Stimulated activated CD4-positive, alpha-beta T cell treated with anti-CD3 and anti-CD28 coated beads, Interleukin-1b, Interleukin-23, amount 100 ng/mL, for 1 hour (primary cell): ENCODE data around the gene TBX19.

Source experiments
- DNase-seq, 2 donors: peaks; one replicate each; pipeline ENCODE4 v3.0.0-alpha.2; 2020; ENCODE audit warnings: low read depth in 2 of 2

TBX19 gene

GRCh38 chr1:168280296-168280927 is at the start of gene TBX19:
TSS of gene TBX19 (plus strand) at chr1:168280877. CDS start at chr1:168281091, 214 bp downstream.
- no peak for DNase-seq

DNA sequence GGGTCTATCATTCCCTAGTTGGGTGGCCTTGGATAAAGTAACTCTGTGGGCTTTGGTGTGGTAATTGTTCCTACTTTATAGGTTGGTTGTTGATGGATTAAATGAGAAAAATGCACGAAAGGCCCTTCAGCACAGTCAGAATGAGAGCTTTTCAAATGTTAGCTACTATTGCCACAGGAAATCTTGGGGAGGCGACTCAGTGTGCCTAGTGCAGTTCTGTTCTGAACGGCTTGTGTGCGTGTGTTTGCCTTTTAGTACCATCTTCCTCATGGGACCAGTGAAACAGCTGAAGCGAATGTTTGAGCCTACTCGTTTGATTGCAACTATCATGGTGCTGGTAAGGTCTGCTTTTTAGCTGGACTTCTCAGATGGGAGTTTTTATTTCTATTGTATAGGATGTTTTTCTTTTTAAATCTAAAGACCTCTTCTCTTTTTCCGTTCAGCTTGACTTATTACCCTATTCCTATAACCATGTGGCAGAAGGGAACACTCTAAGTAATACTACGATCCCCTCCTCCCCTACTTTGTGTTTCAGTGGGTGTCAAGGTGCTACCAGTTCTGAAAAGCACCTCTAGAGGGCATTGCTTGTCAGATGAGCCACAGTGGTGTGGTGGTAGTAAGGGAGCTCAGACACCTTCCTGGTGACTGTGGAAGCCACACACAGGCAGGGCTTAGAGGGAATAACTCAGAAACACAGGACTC is 45.7 kb upstream of the TBX19 start:
- DNase-seq: no peak

DNA sequence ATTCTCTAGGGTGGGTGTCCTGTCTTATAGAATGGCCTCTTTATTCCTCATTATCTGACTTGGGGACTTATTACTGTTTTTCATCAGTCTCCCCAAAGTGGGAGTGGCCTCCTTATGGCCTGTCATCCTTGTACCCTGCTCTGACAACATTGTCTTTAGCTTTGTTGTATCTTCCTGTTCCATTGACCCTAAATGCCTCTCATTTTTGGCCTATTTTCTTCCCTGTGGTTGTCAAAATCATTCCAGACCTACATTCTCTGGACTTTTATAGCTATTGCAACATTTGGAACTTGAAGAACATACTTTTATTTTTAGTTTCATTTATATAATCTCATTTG is 45.2 kb upstream of the TBX19 start:
- no peak for DNase-seq

DNA sequence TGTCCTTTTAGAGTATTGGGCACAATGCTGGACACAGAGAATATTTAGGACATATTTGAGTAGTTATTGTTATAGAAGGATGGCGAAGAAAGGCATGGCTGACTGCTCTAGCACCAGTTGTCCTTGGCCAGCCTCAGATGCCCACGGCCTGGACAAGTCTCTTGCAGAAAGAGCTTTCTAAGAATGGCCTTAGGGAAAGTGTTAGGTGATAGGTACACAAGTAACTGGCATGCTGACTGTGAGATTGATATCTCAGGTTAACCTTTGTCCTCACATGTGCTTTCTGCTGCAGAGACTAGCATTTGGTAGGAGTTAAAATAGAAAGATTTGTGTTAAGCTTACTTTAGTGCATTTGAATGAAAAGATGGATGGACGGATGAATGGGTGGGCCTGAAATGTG is 44.7 kb upstream of the TBX19 start:
- no peak for DNase-seq

GRCh38 chr1:168236836-168237611 is 43.7 kb upstream of the TBX19 start:
- no peak for DNase-seq

DNA sequence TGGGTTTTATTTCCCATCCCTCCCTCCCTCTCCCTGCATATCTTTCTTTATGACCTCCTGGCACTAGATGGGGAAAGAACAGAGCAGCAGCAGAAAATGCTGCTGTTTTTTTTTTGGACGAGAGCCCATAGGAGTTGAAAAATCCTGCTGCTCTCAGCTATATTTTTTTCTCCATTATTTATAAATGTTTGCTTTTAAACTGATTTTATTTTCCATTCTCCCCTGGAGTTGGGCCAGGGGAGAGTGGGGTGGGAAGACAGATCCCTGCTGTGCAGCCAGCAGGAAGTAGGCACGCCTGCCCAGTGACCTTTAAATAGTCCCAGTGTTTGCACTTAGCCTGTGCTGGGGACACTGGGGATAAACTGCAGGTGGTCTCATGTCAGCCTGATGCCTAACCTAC is 37.5 kb upstream of the TBX19 start:
- DNase-seq: no peak

DNA sequence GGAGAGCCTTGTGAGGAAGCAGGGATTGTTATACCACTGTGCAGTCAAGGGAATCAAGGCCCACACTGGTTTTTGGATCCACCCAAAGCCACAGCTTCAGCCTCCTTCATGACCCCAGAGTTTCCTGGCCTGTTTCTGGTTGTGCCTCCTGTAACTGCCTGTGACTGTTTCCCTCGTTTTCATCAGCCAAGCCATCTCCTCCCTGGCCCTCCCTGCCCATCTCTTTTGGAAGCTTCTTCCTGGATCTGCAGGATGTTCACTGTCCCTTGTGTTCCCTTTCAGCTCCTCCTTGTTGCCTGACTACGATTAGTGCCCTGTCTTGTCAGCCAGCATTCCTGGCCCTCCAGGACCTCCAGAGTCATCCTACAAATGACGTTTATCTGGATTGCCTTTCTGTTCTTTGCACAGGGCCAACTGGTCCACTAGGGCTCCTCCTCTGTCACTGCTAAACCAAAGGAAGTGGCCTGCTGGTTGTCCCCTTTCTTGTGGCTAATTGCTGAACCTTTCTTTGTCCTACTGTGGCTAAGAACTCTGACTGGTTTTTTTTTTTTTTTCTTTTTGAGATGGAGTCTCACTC is 37.0 kb upstream of the TBX19 start:
- DNase-seq: no peak

GRCh38 chr1:168245042-168245441 is 35.6 kb upstream of the TBX19 start:
- DNase-seq: no peak

DNA sequence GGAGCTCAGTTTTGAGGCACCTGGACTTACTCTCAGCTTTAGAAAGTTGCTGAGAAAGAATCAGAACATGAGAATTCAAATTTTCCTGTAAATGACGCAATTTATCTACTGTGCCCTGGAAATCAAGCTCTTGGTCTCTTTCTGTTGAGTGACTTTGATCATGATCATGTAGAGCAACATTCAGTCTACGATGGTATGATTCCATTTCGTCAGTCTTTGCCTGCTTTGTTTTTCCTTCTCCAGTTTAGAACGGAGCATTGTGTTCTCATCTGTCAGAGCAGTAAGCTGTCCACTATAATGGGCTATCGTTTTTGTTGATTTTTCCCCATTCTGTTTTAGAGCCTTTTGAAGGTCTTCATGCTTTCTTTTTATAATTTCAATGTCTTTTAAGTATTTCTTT is 34.2 kb upstream of the TBX19 start:
- no peak for DNase-seq

DNA sequence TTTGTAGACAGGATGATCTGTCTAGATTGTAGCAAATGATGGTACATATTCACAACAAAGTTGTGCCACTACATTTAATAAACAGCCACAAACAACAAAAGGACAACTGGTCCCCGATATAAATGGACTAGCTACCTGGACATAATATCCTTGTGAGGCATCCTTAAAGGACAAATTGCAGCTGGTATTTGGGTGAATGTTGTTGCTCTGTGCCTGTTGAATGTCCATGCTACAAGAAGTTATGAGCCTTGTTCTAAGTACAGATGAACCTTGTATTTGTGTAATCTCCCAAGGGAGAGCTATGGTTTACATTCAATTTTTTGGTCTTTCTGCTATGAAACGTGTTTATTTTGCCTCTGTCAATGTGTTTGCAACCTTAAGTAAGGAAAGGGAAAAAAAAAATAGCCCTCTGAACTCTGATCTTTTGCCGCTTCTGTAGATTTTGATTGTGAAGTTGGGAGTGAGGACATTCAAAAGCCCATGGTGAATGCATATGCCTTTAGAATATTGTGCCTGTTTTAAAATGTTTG is 28.4 kb upstream of the TBX19 start:
- no peak for DNase-seq

- no peak for DNase-seq
These were observed 24.5 kb upstream of the TBX19 start for GRCh38 chr1:168256164-168256563.

DNA sequence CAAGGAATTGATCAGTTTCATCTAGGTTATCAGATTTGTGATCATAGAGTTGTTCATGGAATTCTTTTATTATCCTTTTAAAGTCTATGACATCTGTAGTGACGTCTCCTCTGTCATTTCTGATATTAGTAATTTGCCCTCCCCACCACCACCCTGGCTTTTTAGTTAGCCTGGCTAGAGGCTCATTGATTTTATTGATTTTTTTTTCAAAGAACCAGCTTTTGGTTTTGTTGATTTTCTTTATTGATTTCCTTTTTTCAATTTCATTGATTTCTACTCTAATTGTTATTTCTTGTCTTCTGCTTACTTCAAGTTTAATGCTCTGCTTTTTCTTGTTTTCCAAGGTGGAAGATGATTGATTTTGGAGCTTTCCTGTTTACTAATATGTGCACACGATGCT is 23.3 kb upstream of the TBX19 start:
- no peak for DNase-seq

- no peak for DNase-seq
These were observed 21.1 kb upstream of the TBX19 start for GRCh38 chr1:168259567-168259966.

- DNase-seq: no peak
These were observed 20.3 kb upstream of the TBX19 start for GRCh38 chr1:168260393-168260792.

- no peak for DNase-seq
These were observed 19.3 kb upstream of the TBX19 start for GRCh38 chr1:168261390-168261789.

DNA sequence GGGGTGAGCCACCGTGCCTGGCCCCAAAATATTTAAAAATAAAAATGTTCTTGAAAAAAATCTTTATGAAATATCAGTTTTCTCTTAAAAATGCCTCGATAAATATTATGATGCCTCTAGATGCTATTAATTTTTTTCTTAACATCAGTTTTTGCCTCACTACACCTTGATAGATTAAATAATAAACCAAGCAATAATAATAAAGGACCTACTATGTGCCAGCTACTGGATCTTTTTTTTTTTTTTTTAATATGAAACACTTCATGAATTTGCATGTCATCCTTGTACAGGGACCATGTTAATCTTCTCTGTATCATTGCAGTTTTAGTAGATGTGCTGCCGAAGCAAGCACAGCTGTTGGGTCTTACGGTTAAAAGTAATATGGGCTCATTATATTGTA is 17.5 kb upstream of the TBX19 start:
- no peak for DNase-seq

- DNase-seq: no peak
These were observed 16.4 kb upstream of the TBX19 start for GRCh38 chr1:168264296-168264695.

DNA sequence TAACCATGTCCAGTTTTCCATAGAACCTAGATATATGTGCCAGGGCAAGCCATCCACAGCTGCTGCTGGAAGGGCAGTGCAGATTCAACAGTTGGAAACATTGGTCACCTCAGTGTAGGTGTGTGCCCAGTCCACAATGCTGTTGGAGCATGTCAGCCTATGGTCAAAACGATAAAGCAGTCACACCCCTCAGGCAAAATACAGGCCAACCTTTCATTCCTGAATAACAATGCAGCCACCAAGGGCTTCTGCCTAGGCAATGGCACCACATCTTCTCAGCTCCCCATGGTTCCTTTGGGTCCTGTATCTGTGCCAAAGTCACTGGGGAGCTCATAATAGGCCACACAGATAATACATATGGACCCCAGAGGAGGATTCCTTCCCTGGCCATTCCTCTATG is 15.1 kb upstream of the TBX19 start:
- DNase-seq: no peak

DNA sequence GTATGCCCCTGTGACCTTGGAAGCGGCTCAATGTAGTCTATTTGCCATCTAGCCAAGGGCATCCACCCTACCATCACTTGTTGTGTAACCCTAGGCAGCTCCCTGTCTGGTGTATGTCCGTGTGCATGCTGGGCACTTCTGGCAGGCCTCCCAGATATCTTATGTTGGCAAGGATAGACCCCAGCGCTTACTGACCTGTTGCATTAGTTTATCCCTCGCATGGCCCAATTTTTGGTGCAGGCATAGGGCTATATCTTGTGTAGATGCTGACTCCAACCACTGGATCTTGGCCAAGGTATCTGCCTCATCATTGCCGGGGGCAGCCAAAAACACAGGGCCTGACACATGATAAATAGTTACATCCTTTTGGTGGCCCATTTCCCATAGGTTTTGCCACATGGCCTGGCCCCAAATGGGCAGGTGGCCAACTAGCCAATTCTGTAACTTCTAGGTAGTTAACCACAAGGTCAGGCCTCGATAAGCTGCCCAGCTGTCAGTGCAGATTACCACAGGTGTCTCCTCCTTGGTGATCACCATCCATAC is 14.0 kb upstream of the TBX19 start:
- DNase-seq: no peak

DNA sequence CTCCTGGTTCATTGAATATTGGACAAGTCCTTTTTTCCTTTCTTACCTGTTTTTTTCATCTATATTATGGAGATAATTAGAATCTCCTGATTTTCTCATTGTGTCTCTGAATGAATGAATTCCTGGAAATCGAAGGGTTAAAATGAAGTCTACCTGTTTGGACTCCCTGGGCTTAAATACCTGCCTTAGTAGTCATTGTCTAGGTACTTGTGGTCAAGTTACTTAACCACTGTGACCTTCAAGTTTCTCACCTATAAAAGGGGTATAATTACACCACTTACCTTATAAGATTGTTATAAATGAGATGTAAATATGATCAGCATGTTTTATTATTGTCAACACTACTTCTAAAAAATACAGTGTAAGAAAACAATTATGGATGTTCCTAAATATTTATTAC is 9.0 kb upstream of the TBX19 start:
- DNase-seq: no peak

GRCh38 chr1:168273575-168273974 is 7.1 kb upstream of the TBX19 start:
- DNase-seq: no peak

GRCh38 chr1:168279253-168279652 is 1.4 kb upstream of the TBX19 start:
- DNase-seq: no peak
